NCI-H1694 (cell line): ENCODE measurements around the gene PPA2.
"Not testable (repeated sequence)": the region's sequence is repeated elsewhere in the genome, so short reads cannot be mapped to it uniquely, and the experiment has no call there.

Source experiments
- DNase-seq: peaks from one replicate; lab custom pipeline; 2025; lab: John Stamatoyannopoulos, UW

PPA2 gene

GRCh38 chr4:105473324-105474098 lies at the start of gene PPA2:
Gene PPA2, minus strand, starts transcription at chr4:105474062. Its CDS starts 12 bp downstream, at chr4:105474050.
- DNase-seq = peak; percentile 51

- DNase-seq = peak; percentile 58
Observed at GRCh38 chr4:105520819-105521790, 47.2 kb upstream of the PPA2 start.

GRCh38 chr4:105510245-105510644 lies 36.4 kb upstream of the PPA2 start:
- peak; percentile 21 for DNase-seq

- DNase-seq = no peak
Observed at GRCh38 chr4:105509714-105510113, 35.9 kb upstream of the PPA2 start.

GRCh38 chr4:105509291-105509690 lies 35.4 kb upstream of the PPA2 start:
- no peak for DNase-seq

- DNase-seq = no peak
Observed at GRCh38 chr4:105504744-105505143, 30.9 kb upstream of the PPA2 start.

- no peak for DNase-seq
Observed at GRCh38 chr4:105503484-105503883, 29.6 kb upstream of the PPA2 start.

- no peak for DNase-seq
Observed at GRCh38 chr4:105496899-105497298, 23.0 kb upstream of the PPA2 start.

- no peak for DNase-seq
Observed at GRCh38 chr4:105495667-105496066, 21.8 kb upstream of the PPA2 start.

- DNase-seq = no peak
Observed at GRCh38 chr4:105490523-105490922, 16.7 kb upstream of the PPA2 start.

- no peak for DNase-seq
Observed at GRCh38 chr4:105483840-105484239, 10.0 kb upstream of the PPA2 start.

GRCh38 chr4:105474099-105474518 lies 247 bp upstream of the PPA2 start:
- peak; percentile 42 for DNase-seq

- no peak for DNase-seq
Observed at GRCh38 chr4:105472871-105473323, 965 bp downstream of the PPA2 start.

GRCh38 chr4:105471566-105472176 lies 2.2 kb downstream of the PPA2 start:
- peak; percentile 76 for DNase-seq

- DNase-seq = no peak
Observed at GRCh38 chr4:105470766-105471165, 3.1 kb downstream of the PPA2 start.

- DNase-seq = no peak
Observed at GRCh38 chr4:105469736-105470135, 4.1 kb downstream of the PPA2 start.

GRCh38 chr4:105466580-105466979 lies 7.3 kb downstream of the PPA2 start:
- DNase-seq = no peak

- DNase-seq = not testable (repeated sequence)
Observed at GRCh38 chr4:105464563-105464962, 9.3 kb downstream of the PPA2 start.

GRCh38 chr4:105462576-105462975 lies 11.3 kb downstream of the PPA2 start:
- DNase-seq = no peak

GRCh38 chr4:105461621-105462382 lies 12.1 kb downstream of the PPA2 start:
- no peak for DNase-seq

- DNase-seq = no peak
Observed at GRCh38 chr4:105461221-105461620, 12.6 kb downstream of the PPA2 start.

GRCh38 chr4:105460306-105460705 lies 13.6 kb downstream of the PPA2 start:
- no peak for DNase-seq
